Smooth muscle cell (in vitro differentiated cells): ENCODE results near the gene ACBD6. TPM values are rescaled to one million over a fixed set of nuclear protein-coding genes. Genes with fewer than 3 reads are reported as not detected.

Source experiments
- DNase-seq: peaks from one replicate; lab custom pipeline; 2025; ENCODE audit not compliant: unreplicated experiment; lab: John Stamatoyannopoulos, UW
- H2AFZ ChIP-seq: fragments of 200-600 bp; sonication (generic); 2 replicates; pipeline ENCODE4 v1.6.0; 2016; ENCODE audit warnings: antibody characterized with exemption, low read depth, mild to moderate bottlenecking
- H3F3A ChIP-seq: fragments of 200-600 bp; sonication (generic); 2 replicates; pipeline ENCODE4 v1.6.0; 2017; ENCODE audit warnings: antibody characterized with exemption, low read depth
- H3K27ac ChIP-seq: fragments of 200-600 bp; sonication (generic); 2 replicates; pipeline ENCODE4 v1.5.1; 2016; ENCODE audit warnings: low read depth, mild to moderate bottlenecking
- H3K27me3 ChIP-seq: fragments of 200-600 bp; sonication (generic); 2 replicates; pipeline ENCODE4 v1.6.1; 2016; ENCODE audit warnings: low read depth, mild to moderate bottlenecking
- H3K36me3 ChIP-seq: fragments of 200-600 bp; sonication (generic); 2 replicates; pipeline ENCODE4 v1.5.1; 2016; ENCODE audit warnings: low read depth
- H3K4me1 ChIP-seq: fragments of 200-600 bp; sonication (generic); 2 replicates; pipeline ENCODE4 v1.5.1; 2016; ENCODE audit warnings: low read depth
- H3K4me2 ChIP-seq: fragments of 200-600 bp; sonication (generic); 2 replicates; pipeline ENCODE4 v1.6.0; 2016; ENCODE audit warnings: mild to moderate bottlenecking
- H3K4me3 ChIP-seq: fragments of 200-600 bp; sonication (generic); 2 replicates; pipeline ENCODE4 v1.5.1; 2016; ENCODE audit warnings: mild to moderate bottlenecking
- H3K79me2 ChIP-seq: fragments of 200-600 bp; sonication (generic); 2 replicates; pipeline ENCODE4 v1.6.0; 2016; ENCODE audit warnings: low read depth, mild to moderate bottlenecking
- H3K9ac ChIP-seq: fragments of 200-600 bp; sonication (generic); 2 replicates; pipeline ENCODE4 v1.6.0; 2016; ENCODE audit warnings: low read depth
- H3K9me3 ChIP-seq: fragments of 200-600 bp; sonication (generic); replicated peaks from 2 replicates; pipeline ENCODE4 v1.5.1; 2016; ENCODE audit warnings: low read depth
- H4K20me1 ChIP-seq: fragments of 200-600 bp; sonication (generic); 2 replicates; pipeline ENCODE4 v1.6.0; 2016; ENCODE audit warnings: low read depth
- CTCF ChIP-seq: fragments of 200-600 bp; sonication (generic); IDR thresholded peaks from 2 replicates; pipeline ENCODE4 v1.5.1; 2017; ENCODE audit warnings: borderline replicate concordance, mild to moderate bottlenecking, antibody characterized with exemption; ENCODE audit not compliant: insufficient read depth, poor library complexity, severe bottlenecking
- WGBS: methylation state at CpG from one replicate; pipeline ENCODE4 v1.1.7; 2016; ENCODE audit warnings: low lambda C conversion rate; 5-methylcytosine and 5-hydroxymethylcytosine counted together
- polyA plus RNA-seq: library from polyadenylated mRNA; unstranded; fragments of >200 nt; fragmentation: Nextera tagmentation; extraction: Ambion mirVana; gene quantifications from 2 replicates; pipeline ENCODE4 v1.2.1, GENCODE V29; 2016
- total RNA-seq: library from RNA; depleted of rRNA; stranded (reverse); fragments of >200 nt; gene quantifications from 2 replicates; pipeline ENCODE4 v1.2.3, GENCODE V29; 2014

The ACBD6 gene
- total and polyA plus RNA-seq, 2 experiments from 2014 or later, result 44.1 to 48.7 TPM

DNA sequence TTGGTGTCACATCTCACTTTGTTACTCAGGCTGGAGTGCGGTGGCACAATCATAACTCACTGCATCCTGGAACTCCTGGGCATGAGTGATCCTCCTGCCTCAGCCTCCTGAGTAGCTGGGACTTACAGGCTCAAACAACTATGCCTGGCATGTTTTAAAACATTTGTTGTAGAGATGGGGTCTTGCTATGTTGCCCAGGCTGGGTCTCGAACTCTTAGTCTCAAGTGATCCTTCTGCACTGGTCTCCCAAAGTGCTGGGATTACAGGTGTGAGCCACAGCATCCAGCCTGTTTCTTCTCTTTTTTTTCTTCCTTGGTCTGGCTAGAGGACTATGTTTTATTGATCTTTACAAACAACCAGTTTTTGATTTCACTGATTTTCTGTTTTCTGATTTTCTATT lies 207.7 kb downstream of the ACBD6 start:
- Histone ChIP-seq H3K27me3 (no peaks in the 10 kb centered on the region), H3K36me3 (no peaks in the 10 kb centered on the region), H3K9me3 (no peaks in the 10 kb centered on the region), H3K4me1 (no peaks in the 10 kb centered on the region), H3K79me2 (no peaks in the 10 kb centered on the region), H3K4me3 (no peak overlapping the region), H3F3A (no peaks in the 10 kb centered on the region), H3K27ac (no peak overlapping the region), H2AFZ (no peak overlapping the region), H4K20me1 (no peaks in the 10 kb centered on the region), H3K9ac (no peak overlapping the region), H3K4me2 (no peak overlapping the region)
- no peak for TF ChIP-seq CTCF
- DNase-seq, result no peak
- 93% methylated on average over 2 of the region's 2 CpGs for WGBS

GRCh38 chr1:180291004-180291403 lies 211.4 kb downstream of the ACBD6 start:
- no peaks in the 10 kb centered on the region for H4K20me1 ChIP-seq
- no peak overlapping the region for H3K9ac ChIP-seq
- no peaks in the 10 kb centered on the region for H3K27me3 ChIP-seq
- WGBS, result 88% methylated on average over 1 of the region's 1 CpG
- H3K36me3 ChIP-seq, result no peaks in the 10 kb centered on the region
- no peak overlapping the region for H3K4me2 ChIP-seq
- TF ChIP-seq CTCF, result no peak
- H3F3A ChIP-seq, result no peaks in the 10 kb centered on the region
- no peak for DNase-seq
- H3K9me3 ChIP-seq, result no peaks in the 10 kb centered on the region
- H2AFZ ChIP-seq, result no peak overlapping the region
- H3K4me1 ChIP-seq, result no peaks in the 10 kb centered on the region
- no peak overlapping the region for H3K27ac ChIP-seq
- no peaks in the 10 kb centered on the region for H3K79me2 ChIP-seq
- no peak overlapping the region for H3K4me3 ChIP-seq

DNA sequence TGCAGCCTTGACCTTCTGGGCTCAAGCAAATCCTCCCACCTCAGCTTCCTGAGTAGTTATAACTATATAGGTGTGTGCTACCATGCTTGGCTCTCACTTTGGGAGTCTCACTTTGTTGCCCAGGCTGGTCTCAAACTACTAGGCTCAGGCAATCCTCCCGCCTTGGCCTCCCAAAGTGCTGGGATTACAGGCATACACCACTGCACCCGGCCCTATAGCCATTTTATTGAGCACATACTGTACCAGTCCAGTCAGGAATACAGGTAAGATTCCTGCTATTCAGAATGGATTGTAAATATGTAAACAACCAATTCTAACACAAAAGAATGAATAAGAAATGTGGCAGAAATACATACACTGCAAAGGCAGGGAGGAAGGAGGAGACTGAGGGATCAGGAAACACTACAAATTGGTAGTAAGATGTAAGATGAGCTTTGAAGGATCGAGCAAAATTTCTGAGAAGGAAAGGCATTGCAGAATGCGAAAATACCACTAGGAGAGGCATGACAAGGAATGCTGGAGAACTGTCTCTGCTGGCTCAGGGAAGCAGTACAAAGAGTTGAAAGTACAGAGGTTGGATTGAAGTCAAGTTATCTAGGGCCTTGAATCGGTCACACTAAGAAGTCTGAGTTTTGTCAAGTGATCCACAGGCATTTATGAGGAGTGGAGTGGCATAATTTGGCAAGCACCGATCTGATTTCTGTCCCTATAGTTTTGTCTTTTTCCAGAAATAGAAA lies 211.9 kb downstream of the ACBD6 start:
- Histone ChIP-seq H3F3A (no peaks in the 10 kb centered on the region), H3K4me1 (no peaks in the 10 kb centered on the region), H3K9ac (no peak overlapping the region), H3K4me2 (no peak overlapping the region), H3K79me2 (no peaks in the 10 kb centered on the region), H3K27me3 (no peaks in the 10 kb centered on the region), H3K9me3 (no peaks in the 10 kb centered on the region), H3K36me3 (no peaks in the 10 kb centered on the region), H3K4me3 (no peak overlapping the region), H4K20me1 (no peaks in the 10 kb centered on the region), H2AFZ (no peak overlapping the region), H3K27ac (no peak overlapping the region)
- TF ChIP-seq CTCF, result no peak
- DNase-seq, result no peak
- 94% methylated on average over 6 of the region's 6 CpGs for WGBS

DNA sequence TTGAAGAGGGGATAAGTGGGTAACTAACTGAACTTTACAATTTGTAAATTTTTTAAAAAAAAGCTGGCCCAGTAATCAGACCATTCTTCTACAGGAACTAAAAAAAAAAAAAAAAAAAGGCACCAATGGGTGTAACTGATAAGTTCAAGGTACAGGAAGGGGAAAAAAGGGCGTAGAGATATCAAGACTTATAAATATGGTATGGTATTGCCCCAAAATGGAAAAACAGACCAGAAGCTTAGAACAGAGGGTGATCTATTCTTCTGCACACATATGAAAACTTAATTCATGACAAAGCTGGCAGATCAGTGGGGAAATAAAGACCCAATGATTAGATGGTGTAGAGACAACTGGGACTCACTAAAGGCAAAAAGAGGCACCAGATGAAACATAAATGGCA lies 213.4 kb downstream of the ACBD6 start:
- H3K4me3 ChIP-seq, result no peak overlapping the region
- no peak overlapping the region for H2AFZ ChIP-seq
- no peaks in the 10 kb centered on the region for H3K27me3 ChIP-seq
- no peaks in the 10 kb centered on the region for H4K20me1 ChIP-seq
- no peak for TF ChIP-seq CTCF
- H3K27ac ChIP-seq, result no peak overlapping the region
- H3K79me2 ChIP-seq, result no peaks in the 10 kb centered on the region
- no peak for DNase-seq
- no peaks in the 10 kb centered on the region for H3K9me3 ChIP-seq
- H3K36me3 ChIP-seq, result no peaks in the 10 kb centered on the region
- no peak overlapping the region for H3K4me2 ChIP-seq
- WGBS, result 100% methylated on average over 1 of the region's 1 CpG
- H3K9ac ChIP-seq, result no peak overlapping the region
- no peaks in the 10 kb centered on the region for H3F3A ChIP-seq
- no peaks in the 10 kb centered on the region for H3K4me1 ChIP-seq
